Measurements from ENCODE around the gene TUBA1C. TPM values are rescaled to one million over a fixed set of nuclear protein-coding genes. Genes with fewer than 3 reads are reported as not detected.

TUBA1C gene
- total and polyA plus RNA-seq, 10 of the 15 experiments (the other 5 are each of a cell fraction or from before 2014, with no cell fraction given) = 285 to 1,003 (median 441) TPM

DNA sequence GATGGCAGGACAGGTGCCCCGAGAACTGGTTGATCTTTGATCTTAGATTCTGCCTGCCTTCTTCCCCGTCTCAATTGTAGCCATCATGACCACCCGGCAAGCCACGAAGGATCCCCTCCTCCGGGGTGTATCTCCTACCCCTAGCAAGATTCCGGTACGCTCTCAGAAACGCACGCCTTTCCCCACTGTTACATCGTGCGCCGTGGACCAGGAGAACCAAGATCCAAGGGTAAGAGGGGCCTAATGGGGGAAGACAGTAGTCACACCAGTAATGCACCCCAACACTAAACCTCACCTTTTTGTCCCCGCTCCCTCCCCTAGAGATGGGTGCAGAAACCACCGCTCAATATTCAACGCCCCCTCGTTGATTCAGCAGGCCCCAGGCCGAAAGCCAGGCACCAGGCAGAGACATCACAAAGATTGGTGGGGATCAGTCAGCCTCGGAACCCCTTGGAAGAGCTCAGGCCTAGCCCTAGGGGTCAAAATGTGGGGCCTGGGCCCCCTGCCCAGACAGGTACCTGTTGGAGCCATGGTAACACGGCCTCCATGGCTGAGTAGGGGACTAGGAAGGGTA, 58.7 kb downstream of the TUBA1C start (continued):
- TF ChIP-seq, protein P1, sequence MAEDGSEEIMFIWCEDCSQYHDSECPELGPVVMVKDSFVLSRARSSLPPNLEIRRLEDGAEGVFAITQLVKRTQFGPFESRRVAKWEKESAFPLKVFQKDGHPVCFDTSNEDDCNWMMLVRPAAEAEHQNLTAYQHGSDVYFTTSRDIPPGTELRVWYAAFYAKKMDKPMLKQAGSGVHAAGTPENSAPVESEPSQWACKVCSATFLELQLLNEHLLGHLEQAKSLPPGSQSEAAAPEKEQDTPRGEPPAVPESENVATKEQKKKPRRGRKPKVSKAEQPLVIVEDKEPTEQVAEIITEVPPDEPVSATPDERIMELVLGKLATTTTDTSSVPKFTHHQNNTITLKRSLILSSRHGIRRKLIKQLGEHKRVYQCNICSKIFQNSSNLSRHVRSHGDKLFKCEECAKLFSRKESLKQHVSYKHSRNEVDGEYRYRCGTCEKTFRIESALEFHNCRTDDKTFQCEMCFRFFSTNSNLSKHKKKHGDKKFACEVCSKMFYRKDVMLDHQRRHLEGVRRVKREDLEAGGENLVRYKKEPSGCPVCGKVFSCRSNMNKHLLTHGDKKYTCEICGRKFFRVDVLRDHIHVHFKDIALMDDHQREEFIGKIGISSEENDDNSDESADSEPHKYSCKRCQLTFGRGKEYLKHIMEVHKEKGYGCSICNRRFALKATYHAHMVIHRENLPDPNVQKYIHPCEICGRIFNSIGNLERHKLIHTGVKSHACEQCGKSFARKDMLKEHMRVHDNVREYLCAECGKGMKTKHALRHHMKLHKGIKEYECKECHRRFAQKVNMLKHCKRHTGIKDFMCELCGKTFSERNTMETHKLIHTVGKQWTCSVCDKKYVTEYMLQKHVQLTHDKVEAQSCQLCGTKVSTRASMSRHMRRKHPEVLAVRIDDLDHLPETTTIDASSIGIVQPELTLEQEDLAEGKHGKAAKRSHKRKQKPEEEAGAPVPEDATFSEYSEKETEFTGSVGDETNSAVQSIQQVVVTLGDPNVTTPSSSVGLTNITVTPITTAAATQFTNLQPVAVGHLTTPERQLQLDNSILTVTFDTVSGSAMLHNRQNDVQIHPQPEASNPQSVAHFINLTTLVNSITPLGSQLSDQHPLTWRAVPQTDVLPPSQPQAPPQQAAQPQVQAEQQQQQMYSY (CRISPR knock-in tag; IDR thresholded peaks at IDR 0.05) = no peak
- TF ChIP-seq WRNIP1 (IDR thresholded peaks at IDR 0.05; ENCODE audit: borderline replicate concordance, low read depth, low read length) (no peak), NR2C2 (IDR thresholded peaks at IDR 0.05; ENCODE audit: borderline replicate concordance, control insufficient read depth, insufficient read length, low read depth) (no peak), EGR1 (IDR thresholded peaks at IDR 0.05; ENCODE audit: borderline replicate concordance in 1 of 2, low read depth in 2 of 2, low read length in 2 of 2) (no peak), SMAD1 (IDR thresholded peaks at IDR 0.05; ENCODE audit: low read depth, partially characterized antibody) (no peak)
- TF ChIP-seq, protein P2, sequence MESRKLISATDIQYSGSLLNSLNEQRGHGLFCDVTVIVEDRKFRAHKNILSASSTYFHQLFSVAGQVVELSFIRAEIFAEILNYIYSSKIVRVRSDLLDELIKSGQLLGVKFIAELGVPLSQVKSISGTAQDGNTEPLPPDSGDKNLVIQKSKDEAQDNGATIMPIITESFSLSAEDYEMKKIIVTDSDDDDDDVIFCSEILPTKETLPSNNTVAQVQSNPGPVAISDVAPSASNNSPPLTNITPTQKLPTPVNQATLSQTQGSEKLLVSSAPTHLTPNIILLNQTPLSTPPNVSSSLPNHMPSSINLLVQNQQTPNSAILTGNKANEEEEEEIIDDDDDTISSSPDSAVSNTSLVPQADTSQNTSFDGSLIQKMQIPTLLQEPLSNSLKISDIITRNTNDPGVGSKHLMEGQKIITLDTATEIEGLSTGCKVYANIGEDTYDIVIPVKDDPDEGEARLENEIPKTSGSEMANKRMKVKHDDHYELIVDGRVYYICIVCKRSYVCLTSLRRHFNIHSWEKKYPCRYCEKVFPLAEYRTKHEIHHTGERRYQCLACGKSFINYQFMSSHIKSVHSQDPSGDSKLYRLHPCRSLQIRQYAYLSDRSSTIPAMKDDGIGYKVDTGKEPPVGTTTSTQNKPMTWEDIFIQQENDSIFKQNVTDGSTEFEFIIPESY (IDR thresholded peaks at IDR 0.05) = no peak
- TF ChIP-seq, protein P3, sequence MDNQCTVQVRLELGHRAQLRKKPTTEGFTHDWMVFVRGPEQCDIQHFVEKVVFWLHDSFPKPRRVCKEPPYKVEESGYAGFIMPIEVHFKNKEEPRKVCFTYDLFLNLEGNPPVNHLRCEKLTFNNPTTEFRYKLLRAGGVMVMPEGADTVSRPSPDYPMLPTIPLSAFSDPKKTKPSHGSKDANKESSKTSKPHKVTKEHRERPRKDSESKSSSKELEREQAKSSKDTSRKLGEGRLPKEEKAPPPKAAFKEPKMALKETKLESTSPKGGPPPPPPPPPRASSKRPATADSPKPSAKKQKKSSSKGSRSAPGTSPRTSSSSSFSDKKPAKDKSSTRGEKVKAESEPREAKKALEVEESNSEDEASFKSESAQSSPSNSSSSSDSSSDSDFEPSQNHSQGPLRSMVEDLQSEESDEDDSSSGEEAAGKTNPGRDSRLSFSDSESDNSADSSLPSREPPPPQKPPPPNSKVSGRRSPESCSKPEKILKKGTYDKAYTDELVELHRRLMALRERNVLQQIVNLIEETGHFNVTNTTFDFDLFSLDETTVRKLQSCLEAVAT (IDR thresholded peaks at IDR 0.05) = no peak
- TF ChIP-seq, protein P4, sequence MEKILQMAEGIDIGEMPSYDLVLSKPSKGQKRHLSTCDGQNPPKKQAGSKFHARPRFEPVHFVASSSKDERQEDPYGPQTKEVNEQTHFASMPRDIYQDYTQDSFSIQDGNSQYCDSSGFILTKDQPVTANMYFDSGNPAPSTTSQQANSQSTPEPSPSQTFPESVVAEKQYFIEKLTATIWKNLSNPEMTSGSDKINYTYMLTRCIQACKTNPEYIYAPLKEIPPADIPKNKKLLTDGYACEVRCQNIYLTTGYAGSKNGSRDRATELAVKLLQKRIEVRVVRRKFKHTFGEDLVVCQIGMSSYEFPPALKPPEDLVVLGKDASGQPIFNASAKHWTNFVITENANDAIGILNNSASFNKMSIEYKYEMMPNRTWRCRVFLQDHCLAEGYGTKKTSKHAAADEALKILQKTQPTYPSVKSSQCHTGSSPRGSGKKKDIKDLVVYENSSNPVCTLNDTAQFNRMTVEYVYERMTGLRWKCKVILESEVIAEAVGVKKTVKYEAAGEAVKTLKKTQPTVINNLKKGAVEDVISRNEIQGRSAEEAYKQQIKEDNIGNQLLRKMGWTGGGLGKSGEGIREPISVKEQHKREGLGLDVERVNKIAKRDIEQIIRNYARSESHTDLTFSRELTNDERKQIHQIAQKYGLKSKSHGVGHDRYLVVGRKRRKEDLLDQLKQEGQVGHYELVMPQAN (conservative IDR thresholded peaks at IDR 0.05) = no peak
- TF ChIP-seq, protein P5, sequence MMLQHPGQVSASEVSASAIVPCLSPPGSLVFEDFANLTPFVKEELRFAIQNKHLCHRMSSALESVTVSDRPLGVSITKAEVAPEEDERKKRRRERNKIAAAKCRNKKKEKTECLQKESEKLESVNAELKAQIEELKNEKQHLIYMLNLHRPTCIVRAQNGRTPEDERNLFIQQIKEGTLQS (IDR thresholded peaks at IDR 0.05; ENCODE audit: borderline replicate concordance, extremely low read depth, low read depth, low read length) = no peak

Other genes starting within 250 kb of the TUBA1C start
Only the 7 nearest of the 12 such genes appear.
- 3,981 and 4,275 TPM in 2 replicates for gene TUBA1B, start 133.7 kb upstream of the TUBA1C start, total RNA-seq (2014; rRNA removed)
- 2,309 and 2,328 TPM in 2 replicates for gene TUBA1B, start 133.7 kb upstream of the TUBA1C start, total RNA-seq (2014; rRNA removed; fragmentation: Illumina TruSeq; extraction: Trizol)
- 2,549 and 2,597 TPM in 2 replicates for gene TUBA1B, start 133.7 kb upstream of the TUBA1C start, total RNA-seq (2021)
- gene TUBA1B, start 133.7 kb upstream of the TUBA1C start, polyA plus RNA-seq (2011; rRNA removed) = 2,835 and 4,712 TPM in 2 replicates
- gene TUBA1B, start 133.7 kb upstream of the TUBA1C start, polyA plus RNA-seq (2014; fragmentation: Illumina TruSeq; extraction: Trizol) = 4,423 and 4,647 TPM in 2 replicates
- 1,000 to 10,000 TPM; 2,848 to 3,323 TPM for gene TUBA1B, start 133.7 kb upstream of the TUBA1C start, polyA plus RNA-seq (2014; fragmentation: Nextera tagmentation; extraction: Ambion mirVana)
- 3,699 TPM in 2 replicates for gene TUBA1B, start 133.7 kb upstream of the TUBA1C start, polyA plus RNA-seq (2014; rRNA removed)
- 1,000 to 10,000 TPM; 3,405 to 3,731 TPM for gene TUBA1B, start 133.7 kb upstream of the TUBA1C start, polyA plus RNA-seq (2016; fragmentation: Nextera tagmentation; extraction: Ambion mirVana)
- 281 and 336 TPM in 2 replicates for gene TUBA1A, start 76.0 kb upstream of the TUBA1C start, total RNA-seq (2014; rRNA removed)
- gene TUBA1A, start 76.0 kb upstream of the TUBA1C start, total RNA-seq (2014; rRNA removed; fragmentation: Illumina TruSeq; extraction: Trizol) = 188 and 209 TPM in 2 replicates
- gene TUBA1A, start 76.0 kb upstream of the TUBA1C start, total RNA-seq (2021) = 148 and 167 TPM in 2 replicates
- gene TUBA1A, start 76.0 kb upstream of the TUBA1C start, polyA plus RNA-seq (2011; rRNA removed) = 78.7 and 129 TPM in 2 replicates
- 340 and 395 TPM in 2 replicates for gene TUBA1A, start 76.0 kb upstream of the TUBA1C start, polyA plus RNA-seq (2014; fragmentation: Illumina TruSeq; extraction: Trizol)
- 100 to 1,000 TPM; 431 to 496 TPM for gene TUBA1A, start 76.0 kb upstream of the TUBA1C start, polyA plus RNA-seq (2014; fragmentation: Nextera tagmentation; extraction: Ambion mirVana)
- gene TUBA1A, start 76.0 kb upstream of the TUBA1C start, polyA plus RNA-seq (2014; rRNA removed) = 259 and 311 TPM in 2 replicates
- gene TUBA1A, start 76.0 kb upstream of the TUBA1C start, polyA plus RNA-seq (2016; fragmentation: Nextera tagmentation; extraction: Ambion mirVana) = 100 to 1,000 TPM; 200 to 217 TPM
- 0.22 and 0.23 TPM in 2 replicates for gene PRPH, start 30.1 kb downstream of the TUBA1C start, total RNA-seq (2014; rRNA removed)
- 0.09 TPM in 1 of 2 replicates, not detected in the other for gene PRPH, start 30.1 kb downstream of the TUBA1C start, total RNA-seq (2014; rRNA removed; fragmentation: Illumina TruSeq; extraction: Trizol)
- 0.31 TPM in 1 of 2 replicates, not detected in the other for gene PRPH, start 30.1 kb downstream of the TUBA1C start, total RNA-seq (2021)
- not detected in 2 replicates for gene PRPH, start 30.1 kb downstream of the TUBA1C start, polyA plus RNA-seq (2011; rRNA removed)
- gene PRPH, start 30.1 kb downstream of the TUBA1C start, polyA plus RNA-seq (2014; fragmentation: Illumina TruSeq; extraction: Trizol) = 0.09 TPM in 1 of 2 replicates, not detected in the other
- under 1 TPM; 0.11 to 0.16 TPM for gene PRPH, start 30.1 kb downstream of the TUBA1C start, polyA plus RNA-seq (2014; fragmentation: Nextera tagmentation; extraction: Ambion mirVana)
- gene PRPH, start 30.1 kb downstream of the TUBA1C start, polyA plus RNA-seq (2014; rRNA removed) = 0.19 TPM in 1 of 2 replicates, not detected in the other
- under 1 TPM in 1 of 2 experiments, not detected in 1; 0.45 TPM for gene PRPH, start 30.1 kb downstream of the TUBA1C start, polyA plus RNA-seq (2016; fragmentation: Nextera tagmentation; extraction: Ambion mirVana)
- 38.9 and 39.1 TPM in 2 replicates for gene TROAP, start 58.2 kb downstream of the TUBA1C start, total RNA-seq (2014; rRNA removed)
- 40.1 and 44.2 TPM in 2 replicates for gene TROAP, start 58.2 kb downstream of the TUBA1C start, total RNA-seq (2014; rRNA removed; fragmentation: Illumina TruSeq; extraction: Trizol)
- gene TROAP, start 58.2 kb downstream of the TUBA1C start, total RNA-seq (2021) = 48.8 and 58.2 TPM in 2 replicates
- 15.6 and 29.0 TPM in 2 replicates for gene TROAP, start 58.2 kb downstream of the TUBA1C start, polyA plus RNA-seq (2011; rRNA removed)
- gene TROAP, start 58.2 kb downstream of the TUBA1C start, polyA plus RNA-seq (2014; fragmentation: Illumina TruSeq; extraction: Trizol) = 41.8 and 93.7 TPM in 2 replicates
- gene TROAP, start 58.2 kb downstream of the TUBA1C start, polyA plus RNA-seq (2014; fragmentation: Nextera tagmentation; extraction: Ambion mirVana) = 10 to 100 TPM; 26.8 to 46.9 TPM
- gene TROAP, start 58.2 kb downstream of the TUBA1C start, polyA plus RNA-seq (2014; rRNA removed) = 69.9 and 75.4 TPM in 2 replicates
- 10 to 100 TPM; 59.3 to 59.8 TPM for gene TROAP, start 58.2 kb downstream of the TUBA1C start, polyA plus RNA-seq (2016; fragmentation: Nextera tagmentation; extraction: Ambion mirVana)
- gene C1QL4, start 72.1 kb downstream of the TUBA1C start, total RNA-seq (2014; rRNA removed) = not detected in 2 replicates
- not detected in 2 replicates for gene C1QL4, start 72.1 kb downstream of the TUBA1C start, total RNA-seq (2014; rRNA removed; fragmentation: Illumina TruSeq; extraction: Trizol)
- not detected in 2 replicates for gene C1QL4, start 72.1 kb downstream of the TUBA1C start, total RNA-seq (2021)
- gene C1QL4, start 72.1 kb downstream of the TUBA1C start, polyA plus RNA-seq (2011; rRNA removed) = not detected in 2 replicates
- not detected in 2 replicates for gene C1QL4, start 72.1 kb downstream of the TUBA1C start, polyA plus RNA-seq (2014; fragmentation: Illumina TruSeq; extraction: Trizol)
- gene C1QL4, start 72.1 kb downstream of the TUBA1C start, polyA plus RNA-seq (2014; fragmentation: Nextera tagmentation; extraction: Ambion mirVana) = not detected
- 0.05 TPM in 1 of 2 replicates, not detected in the other for gene C1QL4, start 72.1 kb downstream of the TUBA1C start, polyA plus RNA-seq (2014; rRNA removed)
- not detected for gene C1QL4, start 72.1 kb downstream of the TUBA1C start, polyA plus RNA-seq (2016; fragmentation: Nextera tagmentation; extraction: Ambion mirVana)
- gene DNAJC22, start 81.8 kb downstream of the TUBA1C start, total RNA-seq (2014; rRNA removed) = 0.05 and 0.11 TPM in 2 replicates
- 0.09 TPM in 2 replicates for gene DNAJC22, start 81.8 kb downstream of the TUBA1C start, total RNA-seq (2014; rRNA removed; fragmentation: Illumina TruSeq; extraction: Trizol)
- 0.15 and 0.19 TPM in 2 replicates for gene DNAJC22, start 81.8 kb downstream of the TUBA1C start, total RNA-seq (2021)
- 0.61 and 0.82 TPM in 2 replicates for gene DNAJC22, start 81.8 kb downstream of the TUBA1C start, polyA plus RNA-seq (2011; rRNA removed)
- gene DNAJC22, start 81.8 kb downstream of the TUBA1C start, polyA plus RNA-seq (2014; fragmentation: Illumina TruSeq; extraction: Trizol) = 0.06 and 0.10 TPM in 2 replicates
- not detected for gene DNAJC22, start 81.8 kb downstream of the TUBA1C start, polyA plus RNA-seq (2014; fragmentation: Nextera tagmentation; extraction: Ambion mirVana)
- gene DNAJC22, start 81.8 kb downstream of the TUBA1C start, polyA plus RNA-seq (2014; rRNA removed) = 0.20 and 0.44 TPM in 2 replicates
- under 1 TPM in 1 of 2 experiments, not detected in 1; 0.13 TPM for gene DNAJC22, start 81.8 kb downstream of the TUBA1C start, polyA plus RNA-seq (2016; fragmentation: Nextera tagmentation; extraction: Ambion mirVana)
- 17.2 and 23.0 TPM in 2 replicates for gene SPATS2, start 102.4 kb downstream of the TUBA1C start, total RNA-seq (2014; rRNA removed)
- gene SPATS2, start 102.4 kb downstream of the TUBA1C start, total RNA-seq (2014; rRNA removed; fragmentation: Illumina TruSeq; extraction: Trizol) = 29.6 and 30.0 TPM in 2 replicates
- 22.7 and 26.2 TPM in 2 replicates for gene SPATS2, start 102.4 kb downstream of the TUBA1C start, total RNA-seq (2021)
- 54.2 and 76.7 TPM in 2 replicates for gene SPATS2, start 102.4 kb downstream of the TUBA1C start, polyA plus RNA-seq (2011; rRNA removed)
- 36.0 and 39.8 TPM in 2 replicates for gene SPATS2, start 102.4 kb downstream of the TUBA1C start, polyA plus RNA-seq (2014; fragmentation: Illumina TruSeq; extraction: Trizol)
- gene SPATS2, start 102.4 kb downstream of the TUBA1C start, polyA plus RNA-seq (2014; fragmentation: Nextera tagmentation; extraction: Ambion mirVana) = 10 to 100 TPM in 1 of 2 experiments, 1 to 10 TPM in 1; 9.0 to 12.9 TPM
- gene SPATS2, start 102.4 kb downstream of the TUBA1C start, polyA plus RNA-seq (2014; rRNA removed) = 25.2 TPM in 2 replicates
- gene SPATS2, start 102.4 kb downstream of the TUBA1C start, polyA plus RNA-seq (2016; fragmentation: Nextera tagmentation; extraction: Ambion mirVana) = 10 to 100 TPM; 28.8 to 36.9 TPM

Data from GM12878 (cell line).